Erythroblast (primary cell): ENCODE measurements around the gene CDK5R2.

Source experiments
- GATA1 ChIP-seq: IDR thresholded peaks from 2 replicates; pipeline ENCODE4 v1.6.1; 2011; ENCODE audit warnings: low read depth, mild to moderate bottlenecking, control low read depth, low read length, moderate library complexity
- POLR2A ChIP-seq: IDR thresholded peaks from 2 replicates; pipeline ENCODE4 v1.6.1; 2011; ENCODE audit warnings: mild to moderate bottlenecking, low read length

DNA sequence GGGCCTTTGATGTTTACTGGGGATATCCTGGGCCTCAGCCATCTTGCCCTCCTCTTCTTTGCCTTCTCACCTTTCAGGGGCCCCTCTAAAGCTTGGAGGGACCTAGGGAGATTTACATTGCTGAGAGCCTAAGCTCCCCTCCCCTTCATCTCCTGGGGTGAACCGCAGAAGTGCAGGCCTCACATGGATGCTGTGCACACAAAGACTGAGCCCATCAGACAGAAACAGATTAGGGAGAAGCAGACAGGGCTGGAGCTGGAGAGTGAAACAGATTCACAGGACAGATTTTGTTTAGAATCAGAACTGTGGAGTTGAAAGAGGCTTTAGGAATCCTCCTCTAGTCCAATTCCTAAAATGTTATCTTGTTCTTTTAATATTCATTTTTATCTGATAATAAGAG is 3.4 kb upstream of the CDK5R2 start:
- TF ChIP-seq POLR2A = no peak
- TF ChIP-seq GATA1 = no peak
